ENCODE results near the gene NR1D2. TPM values are rescaled to one million over a fixed set of nuclear protein-coding genes. Genes with fewer than 3 reads are reported as not detected.

NR1D2 gene
- polyA plus RNA-seq, 3 donors, result 4.1 to 5.4 (median 5.3) TPM

GRCh38 chr3:23950293-23950692 is 5.2 kb downstream of the NR1D2 start:
- peak overlapping the region; percentile 57 to 62 for H3K4me3 Mint-ChIP-seq
- Histone ChIP-seq H4K20me1 (ENCODE audit: insufficient read depth, low read length) (peaks cover 57% of the 10 kb centered on the region), H3K36me3 (replicated peaks in 1 of 2; ENCODE audit: control insufficient read depth in 1 of 2, insufficient read depth in 2 of 2, low read length in 2 of 2) (peaks cover 0 to 9% of the 10 kb centered on the region in 2 donors), H3K79me2 (ENCODE audit: insufficient read depth, low read length) (peaks cover 40% of the 10 kb centered on the region), H2AFZ (ENCODE audit: insufficient read depth, low read depth, low read length, poor library complexity, severe bottlenecking) (peak overlapping the region; percentile 9), H3K4me2 (replicated peaks; ENCODE audit: extremely low read depth, low read length, poor library complexity, severe bottlenecking) (peak overlapping the region; percentile 57), H3K27ac (ENCODE audit: low read depth in 1 of 2, low read length in 2 of 2) (peak overlapping the region in 1 of 2 donors; percentile 67), H3K4me3 (replicated peaks in 1 of 3; ENCODE audit: low read depth in 2 of 3, low read length in 3 of 3) (peak overlapping the region in 2 of 3 experiments; percentile 40 to 68), H3K27me3 (ENCODE audit: control insufficient read depth in 2 of 2, insufficient read depth in 2 of 2, low read length in 2 of 2) (no peaks in the 10 kb centered on the region), H3K4me1 (ENCODE audit: control insufficient read depth in 1 of 2, insufficient read depth in 2 of 2, low read length in 2 of 2) (peaks cover 18 to 25% of the 10 kb centered on the region in 2 donors), H3K9ac (ENCODE audit: insufficient read depth, low read length, poor library complexity, severe bottlenecking) (no peak overlapping the region), H3K9me3 (replicated peaks in 1 of 2; ENCODE audit: control insufficient read depth in 1 of 2, insufficient read depth in 1 of 2, low read length in 2 of 2) (no peaks in the 10 kb centered on the region)
- DNase-seq, result peak in 2 of 3 donors; percentile 24 to 29
- H3K9me3 Mint-ChIP-seq, result no peaks in the 10 kb centered on the region
- peaks cover 7 to 14% of the 10 kb centered on the region in 2 donors for H3K36me3 Mint-ChIP-seq
- intact Hi-C loops (cut with micrococcal nuclease), result no loop called here
- TF ChIP-seq CTCF (IDR thresholded peaks at IDR 0.05), result no peak
- peak overlapping the region; percentile 33 to 85 (median 80) for H3K27ac Mint-ChIP-seq
- peaks cover 26% of the 10 kb centered on the region for H3K4me1 Mint-ChIP-seq
- H3K27me3 Mint-ChIP-seq (ENCODE audit: low read depth in 3 of 3), result no peaks in the 10 kb centered on the region

DNA sequence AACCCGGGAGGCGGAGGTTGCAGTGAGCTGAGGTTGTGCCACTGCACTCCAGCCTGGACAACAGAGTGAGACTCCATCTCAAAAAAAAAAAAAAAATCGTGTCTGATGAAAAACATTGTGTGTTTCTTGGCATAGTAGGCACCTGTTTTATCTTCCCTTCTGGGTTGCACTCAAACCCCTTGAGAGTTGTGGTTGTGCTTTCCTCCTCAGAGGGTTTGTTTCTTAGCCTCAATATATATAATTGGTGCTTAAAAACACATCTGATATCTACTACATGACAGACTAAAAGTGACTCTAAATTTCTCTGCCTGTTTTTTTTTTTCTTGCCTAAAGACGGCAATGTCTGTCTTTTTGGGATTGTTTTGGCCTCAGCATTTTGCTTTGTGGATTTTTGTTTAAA is 7.6 kb downstream of the NR1D2 start:
- Mint-ChIP-seq H3K27me3 (ENCODE audit: low read depth in 3 of 3) (no peaks in the 10 kb centered on the region), H3K27ac (no peak overlapping the region), H3K36me3 (peaks cover 19 to 23% of the 10 kb centered on the region in 2 donors), H3K4me3 (no peak overlapping the region), H3K4me1 (peaks cover 17% of the 10 kb centered on the region), H3K9me3 (peaks cover 0 to 2% (median 0%) of the 10 kb centered on the region in 7 donors)
- intact Hi-C loops (cut with micrococcal nuclease), result no loop called here
- H3K4me2 ChIP-seq (replicated peaks; ENCODE audit: extremely low read depth, low read length, poor library complexity, severe bottlenecking), result no peak overlapping the region
- peaks cover 13 to 15% of the 10 kb centered on the region in 2 donors for H3K4me1 ChIP-seq (ENCODE audit: control insufficient read depth in 1 of 2, insufficient read depth in 2 of 2, low read length in 2 of 2)
- no peak overlapping the region for H3K9ac ChIP-seq (ENCODE audit: insufficient read depth, low read length, poor library complexity, severe bottlenecking)
- peaks cover 0 to 9% of the 10 kb centered on the region in 2 donors for H3K36me3 ChIP-seq (replicated peaks in 1 of 2; ENCODE audit: control insufficient read depth in 1 of 2, insufficient read depth in 2 of 2, low read length in 2 of 2)
- H4K20me1 ChIP-seq (ENCODE audit: insufficient read depth, low read length), result peaks cover 74% of the 10 kb centered on the region
- H3K27me3 ChIP-seq (ENCODE audit: control insufficient read depth in 2 of 2, insufficient read depth in 2 of 2, low read length in 2 of 2), result no peaks in the 10 kb centered on the region
- DNase-seq, result no peak
- H3K27ac ChIP-seq (ENCODE audit: low read depth in 1 of 2, low read length in 2 of 2), result no peak overlapping the region
- peaks cover 26% of the 10 kb centered on the region for H3K79me2 ChIP-seq (ENCODE audit: insufficient read depth, low read length)
- no peak for TF ChIP-seq CTCF (IDR thresholded peaks at IDR 0.05)
- H2AFZ ChIP-seq (ENCODE audit: insufficient read depth, low read depth, low read length, poor library complexity, severe bottlenecking), result no peak overlapping the region
- WGBS (ENCODE audit: insufficient coverage), result 100% methylated on average over 2 of the region's 4 CpGs
- no peaks in the 10 kb centered on the region for H3K9me3 ChIP-seq (replicated peaks in 1 of 2; ENCODE audit: control insufficient read depth in 1 of 2, insufficient read depth in 1 of 2, low read length in 2 of 2)
- H3K4me3 ChIP-seq (replicated peaks in 1 of 3; ENCODE audit: low read depth in 2 of 3, low read length in 3 of 3), result no peak overlapping the region
